ENCODE data around the gene ZNF664.

- TF ChIP-seq POLR2A (IDR thresholded peaks at IDR 0.05; ENCODE audit: low read depth, low read length) (no peak), RAD21 (IDR thresholded peaks at IDR 0.05; ENCODE audit: low read length) (no peak), RFX5 (IDR thresholded peaks at IDR 0.05; ENCODE audit: low read depth, low read length) (no peak)
- TF ChIP-seq, protein P1, sequence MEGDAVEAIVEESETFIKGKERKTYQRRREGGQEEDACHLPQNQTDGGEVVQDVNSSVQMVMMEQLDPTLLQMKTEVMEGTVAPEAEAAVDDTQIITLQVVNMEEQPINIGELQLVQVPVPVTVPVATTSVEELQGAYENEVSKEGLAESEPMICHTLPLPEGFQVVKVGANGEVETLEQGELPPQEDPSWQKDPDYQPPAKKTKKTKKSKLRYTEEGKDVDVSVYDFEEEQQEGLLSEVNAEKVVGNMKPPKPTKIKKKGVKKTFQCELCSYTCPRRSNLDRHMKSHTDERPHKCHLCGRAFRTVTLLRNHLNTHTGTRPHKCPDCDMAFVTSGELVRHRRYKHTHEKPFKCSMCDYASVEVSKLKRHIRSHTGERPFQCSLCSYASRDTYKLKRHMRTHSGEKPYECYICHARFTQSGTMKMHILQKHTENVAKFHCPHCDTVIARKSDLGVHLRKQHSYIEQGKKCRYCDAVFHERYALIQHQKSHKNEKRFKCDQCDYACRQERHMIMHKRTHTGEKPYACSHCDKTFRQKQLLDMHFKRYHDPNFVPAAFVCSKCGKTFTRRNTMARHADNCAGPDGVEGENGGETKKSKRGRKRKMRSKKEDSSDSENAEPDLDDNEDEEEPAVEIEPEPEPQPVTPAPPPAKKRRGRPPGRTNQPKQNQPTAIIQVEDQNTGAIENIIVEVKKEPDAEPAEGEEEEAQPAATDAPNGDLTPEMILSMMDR (conservative IDR thresholded peaks at IDR 0.05; ENCODE audit: low read depth, low read length) = no peak
These were observed 18.4 kb downstream of the ZNF664 start for GRCh38 chr12:123991372-123991951.

Data from IMR-90 (cell line).